Peyer's patch (tissue), 4 donors: ENCODE data around the gene PITX1.

ENCODE experiments used
- POLR2A ChIP-seq, 2 donors: fragments of 450-650 bp; IDR thresholded peaks; one replicate each; pipeline ENCODE4 v1.5.1; 2017; ENCODE audit warnings: antibody characterized with exemption in 2 of 2, mild to moderate bottlenecking in 2 of 2, moderate library complexity in 2 of 2
- TF ChIP-seq, protein P1 (sequence below), 6 experiments: fragments of 450-650 bp in 4 of 6; fragments of 200-600 bp in 2 of 6; sonication (generic) in 1 of 6; IDR thresholded peaks; one replicate each; pipeline ENCODE4 v1.5.1; 2017 to 2019; ENCODE audit warnings: antibody characterized with exemption in 6 of 6, mild to moderate bottlenecking in 3 of 6, moderate library complexity in 1 of 6

DNA sequence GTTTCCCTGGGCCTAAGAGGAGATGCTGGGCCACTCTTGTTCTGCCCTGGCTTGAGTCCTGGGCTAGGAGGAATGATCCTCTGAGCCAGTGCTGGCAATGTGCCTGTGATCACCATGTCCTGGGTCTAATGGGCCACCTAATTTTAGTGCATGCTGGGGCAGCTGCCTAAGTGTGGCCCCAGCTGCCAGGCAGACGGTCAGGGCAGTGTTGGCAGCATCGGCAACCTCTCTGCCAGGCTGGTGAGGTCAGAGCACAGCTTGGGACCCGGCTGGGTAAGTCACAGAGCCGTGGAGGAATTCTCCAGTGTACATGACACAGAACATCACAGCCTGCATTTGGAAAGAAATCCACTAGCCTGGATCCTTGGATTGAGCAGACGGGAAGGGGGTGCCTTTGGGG lies 21.4 kb upstream of the PITX1 start:
- TF ChIP-seq, protein P1, sequence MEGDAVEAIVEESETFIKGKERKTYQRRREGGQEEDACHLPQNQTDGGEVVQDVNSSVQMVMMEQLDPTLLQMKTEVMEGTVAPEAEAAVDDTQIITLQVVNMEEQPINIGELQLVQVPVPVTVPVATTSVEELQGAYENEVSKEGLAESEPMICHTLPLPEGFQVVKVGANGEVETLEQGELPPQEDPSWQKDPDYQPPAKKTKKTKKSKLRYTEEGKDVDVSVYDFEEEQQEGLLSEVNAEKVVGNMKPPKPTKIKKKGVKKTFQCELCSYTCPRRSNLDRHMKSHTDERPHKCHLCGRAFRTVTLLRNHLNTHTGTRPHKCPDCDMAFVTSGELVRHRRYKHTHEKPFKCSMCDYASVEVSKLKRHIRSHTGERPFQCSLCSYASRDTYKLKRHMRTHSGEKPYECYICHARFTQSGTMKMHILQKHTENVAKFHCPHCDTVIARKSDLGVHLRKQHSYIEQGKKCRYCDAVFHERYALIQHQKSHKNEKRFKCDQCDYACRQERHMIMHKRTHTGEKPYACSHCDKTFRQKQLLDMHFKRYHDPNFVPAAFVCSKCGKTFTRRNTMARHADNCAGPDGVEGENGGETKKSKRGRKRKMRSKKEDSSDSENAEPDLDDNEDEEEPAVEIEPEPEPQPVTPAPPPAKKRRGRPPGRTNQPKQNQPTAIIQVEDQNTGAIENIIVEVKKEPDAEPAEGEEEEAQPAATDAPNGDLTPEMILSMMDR (IDR thresholded peaks at IDR 0.05): no peak
- TF ChIP-seq POLR2A (IDR thresholded peaks at IDR 0.05): no peak
